Heart left ventricle (tissue), 16 donors: ENCODE results near the gene TSPAN7. TPM values are rescaled to one million over a fixed set of nuclear protein-coding genes. Genes with fewer than 3 reads are reported as not detected.
A peak's percentile ranks its signal among the peaks of the same experiment; 100 is the strongest.

ENCODE experiments used
- ATAC-seq, 4 donors: fragments of 200-7000 bp; cut with Tn5 transposase; one replicate each; pipeline ENCODE4 v1.9.1; 2020 to 2022; ENCODE audit warnings: moderate library complexity in 4 of 4, mild to moderate bottlenecking in 3 of 4, moderate number of reproducible peaks in 1 of 4
- DNase-seq, 5 donors: peaks; one replicate each; pipeline ENCODE4 v3.0.0-alpha.2; 2020
- H3K27ac ChIP-seq, 12 donors: fragments of 200-600 bp; sonication (generic) in 4 of 12; one replicate each; pipeline versions ENCODE4 v1.5.0 to v1.8.0; 2016 to 2022; ENCODE audit warnings: mild to moderate bottlenecking in 2 of 12
- H3K27me3 ChIP-seq, 9 donors: fragments of 200-600 bp; sonication (generic) in 2 of 9; one replicate each; pipeline versions ENCODE4 v1.5.1 to v1.8.0; 2016 to 2022; ENCODE audit warnings: mild to moderate bottlenecking in 3 of 9
- H3K36me3 ChIP-seq, 9 donors: fragments of 200-600 bp; sonication (generic) in 2 of 9; one replicate each; pipeline versions ENCODE4 v1.5.0 to v1.8.0; 2018 to 2022; ENCODE audit warnings: mild to moderate bottlenecking in 2 of 9
- H3K4me1 ChIP-seq, 12 donors: fragments of 200-600 bp; sonication (generic) in 4 of 12; one replicate each; pipeline versions ENCODE4 v1.5.0 to v1.8.0; 2016 to 2022; ENCODE audit warnings: mild to moderate bottlenecking in 3 of 12
- H3K4me3 ChIP-seq, 12 donors: fragments of 200-600 bp; sonication (generic) in 4 of 12; one replicate each; pipeline versions ENCODE4 v1.5.0 to v1.8.0; 2017 to 2022; ENCODE audit warnings: mild to moderate bottlenecking in 9 of 12, moderate library complexity in 4 of 12
- H3K9me3 ChIP-seq, 12 donors: fragments of 200-600 bp; sonication (generic) in 4 of 12; one replicate each; pipeline versions ENCODE4 v1.5.0 to v1.8.0; 2016 to 2022; ENCODE audit warnings: mild to moderate bottlenecking in 1 of 12
- POLR2A ChIP-seq, 2 donors: fragments of 450-650 bp; IDR thresholded peaks; one replicate each; pipeline ENCODE4 v1.6.1; 2017; ENCODE audit warnings: antibody characterized with exemption in 2 of 2, mild to moderate bottlenecking in 2 of 2, moderate library complexity in 2 of 2
- WGBS, 4 donors: extraction: QIAGEN DNeasy Blood & Tissue Kit in 2 of 4; methylation state at CpG; one replicate each; pipeline versions ENCODE4 v1.1.5 to v1.1.7; 2013 to 2018; 5-methylcytosine and 5-hydroxymethylcytosine counted together
- intact Hi-C, 10 donors: fragments of 100-400 bp; cut with DNase I; formaldehyde crosslinking; loops; one replicate each; pipeline versions ENCODE4 v1.11.1 to v1.14.2; 2022
- polyA plus RNA-seq, 2 donors: library from polyadenylated mRNA; stranded (reverse); fragments of 200-250 nt; gene quantifications; one replicate each; pipeline ENCODE4 v1.2.3, GENCODE V29; 2013
- total RNA-seq, 9 donors: library from RNA; depleted of rRNA in 2 of 9; stranded (reverse); fragments of >200 nt in 2 of 9; fragmentation: NEBNext Ultra II Directional in 3 of 9; extraction: Animal tissue kit (Norgen Biotek cat#: 25700) in 3 of 9; gene quantifications; one replicate each; pipeline versions ENCODE4 v1.1.0 to v1.2.4, GENCODE V29; 2016 to 2023
- TF ChIP-seq, protein P1 (sequence below), 12 donors: fragments of 200-600 bp; sonication (generic) in 4 of 12; IDR thresholded peaks; one replicate each; pipeline versions ENCODE4 v1.5.0 to v1.8.0; 2018 to 2022; ENCODE audit warnings: antibody characterized with exemption in 12 of 12, mild to moderate bottlenecking in 5 of 12
- donor health status: ischemic (EF 13 %, LVEDD 7.1; RV severe dilation, severe dysfunction).
- donor health status: healthy with polysubstance abuse.
- donor health status: DM: no; HTN: yes; CAD: no.
- donor health status: DM: no; HTN: no; CAD: no.
- donor health status: ischemic (EF 25% LVEDD 6.9; RV normal size, moderate dysfunction).
- donor health status: ischemic (EF 25% LVEDD 5.7; RV mildly dilated, moderate dysfunction).
- donor health status: healthy.
- donor health status: DM: yes; HTN: yes; CAD: no.
- donor health status: ischemic (EF 35%, LVEDD 5.7; RV mildly dilated, moderate dysfunction).
- donor health status: nonischemic (EF 11% LVEDD 7.7; RV severe dilation, severe dysfunction).
- donor health status: DM: yes; HTN: yes; CAD: no.
- donor health status: PGD.
- donor health status: ischemic (EF 29% LVEDD 5.4; RV normal size, mild dysfunction).
- donor health status: nonischemic (EF 23%, LVEDD 6.1; RV moderate dilation, normal function).

Gene TSPAN7
- total and polyA plus RNA-seq, 11 donors = 9.1 to 48.5 (median 20.2) TPM

DNA sequence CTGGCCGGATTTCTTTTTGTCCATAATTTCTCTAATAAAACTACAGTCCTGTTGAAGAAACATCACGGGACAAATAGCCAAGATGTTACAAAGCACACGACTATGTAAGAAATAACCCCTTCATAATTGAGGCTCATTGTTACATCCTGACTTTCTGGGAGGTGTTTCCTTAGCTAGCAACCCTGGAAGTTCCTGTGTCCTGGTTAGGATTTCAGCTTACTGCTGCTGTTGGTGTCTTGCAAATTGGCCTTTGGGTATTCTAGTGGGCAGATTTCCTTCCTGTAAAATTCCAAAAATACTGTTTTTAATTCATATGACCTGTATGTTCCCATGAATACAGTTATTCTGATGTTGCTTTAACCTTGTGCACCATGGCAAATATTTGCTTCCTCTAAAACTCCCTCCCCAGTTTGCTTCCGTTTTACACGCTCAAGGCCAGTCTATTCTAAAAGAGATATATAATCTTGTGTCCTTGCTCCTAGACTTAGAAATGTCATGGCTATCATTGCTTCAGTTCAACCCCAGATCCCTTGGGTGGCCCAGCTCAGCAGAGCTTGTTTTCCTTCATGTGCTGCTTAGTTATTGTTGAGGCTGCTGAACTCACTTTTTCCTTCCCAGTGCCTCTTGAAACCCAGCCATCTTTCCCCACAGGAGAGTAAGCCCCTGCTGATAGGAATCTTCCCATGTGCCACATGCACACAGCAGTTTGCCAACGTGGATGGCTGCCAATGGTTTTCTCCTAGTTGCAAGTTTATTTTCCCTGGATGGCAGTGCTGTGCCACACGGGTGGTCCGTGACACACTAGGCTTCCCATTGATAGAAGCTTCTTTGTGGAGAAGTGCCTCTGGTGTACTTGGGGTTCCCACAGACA, 75.8 kb downstream of the TSPAN7 start:
- Histone ChIP-seq H3K4me3 (no peak overlapping the region), H3K27ac (peak overlapping the region in 8 of 12 donors; percentile 18 to 53 (median 28)), H3K27me3 (peaks cover 0 to 6% (median 0%) of the 10 kb centered on the region in 9 donors), H3K4me1 (peaks cover 0 to 5% (median under 1%) of the 10 kb centered on the region in 12 donors), H3K36me3 (no peaks in the 10 kb centered on the region), H3K9me3 (no peaks in the 10 kb centered on the region)
- intact Hi-C loops = loop anchor here in 2 of 10 donors (10.0 kb wide), 2 partner anchors 72 to 302 kb away; partner anchors contain the start of gene TSPAN7 (in 1 of the 2)
- WGBS, 4 donors = 49 to 66% (median 53%) methylated on average over 8 of the region's 8 CpGs
- peak in 1 of 5 donors; percentile 26 for DNase-seq
- peak in 2 of 4 donors; percentile 28 to 54 for ATAC-seq
- TF ChIP-seq POLR2A (IDR thresholded peaks at IDR 0.05) = no peak
- TF ChIP-seq, protein P1, sequence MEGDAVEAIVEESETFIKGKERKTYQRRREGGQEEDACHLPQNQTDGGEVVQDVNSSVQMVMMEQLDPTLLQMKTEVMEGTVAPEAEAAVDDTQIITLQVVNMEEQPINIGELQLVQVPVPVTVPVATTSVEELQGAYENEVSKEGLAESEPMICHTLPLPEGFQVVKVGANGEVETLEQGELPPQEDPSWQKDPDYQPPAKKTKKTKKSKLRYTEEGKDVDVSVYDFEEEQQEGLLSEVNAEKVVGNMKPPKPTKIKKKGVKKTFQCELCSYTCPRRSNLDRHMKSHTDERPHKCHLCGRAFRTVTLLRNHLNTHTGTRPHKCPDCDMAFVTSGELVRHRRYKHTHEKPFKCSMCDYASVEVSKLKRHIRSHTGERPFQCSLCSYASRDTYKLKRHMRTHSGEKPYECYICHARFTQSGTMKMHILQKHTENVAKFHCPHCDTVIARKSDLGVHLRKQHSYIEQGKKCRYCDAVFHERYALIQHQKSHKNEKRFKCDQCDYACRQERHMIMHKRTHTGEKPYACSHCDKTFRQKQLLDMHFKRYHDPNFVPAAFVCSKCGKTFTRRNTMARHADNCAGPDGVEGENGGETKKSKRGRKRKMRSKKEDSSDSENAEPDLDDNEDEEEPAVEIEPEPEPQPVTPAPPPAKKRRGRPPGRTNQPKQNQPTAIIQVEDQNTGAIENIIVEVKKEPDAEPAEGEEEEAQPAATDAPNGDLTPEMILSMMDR (IDR thresholded peaks at IDR 0.05) = no peak

DNA sequence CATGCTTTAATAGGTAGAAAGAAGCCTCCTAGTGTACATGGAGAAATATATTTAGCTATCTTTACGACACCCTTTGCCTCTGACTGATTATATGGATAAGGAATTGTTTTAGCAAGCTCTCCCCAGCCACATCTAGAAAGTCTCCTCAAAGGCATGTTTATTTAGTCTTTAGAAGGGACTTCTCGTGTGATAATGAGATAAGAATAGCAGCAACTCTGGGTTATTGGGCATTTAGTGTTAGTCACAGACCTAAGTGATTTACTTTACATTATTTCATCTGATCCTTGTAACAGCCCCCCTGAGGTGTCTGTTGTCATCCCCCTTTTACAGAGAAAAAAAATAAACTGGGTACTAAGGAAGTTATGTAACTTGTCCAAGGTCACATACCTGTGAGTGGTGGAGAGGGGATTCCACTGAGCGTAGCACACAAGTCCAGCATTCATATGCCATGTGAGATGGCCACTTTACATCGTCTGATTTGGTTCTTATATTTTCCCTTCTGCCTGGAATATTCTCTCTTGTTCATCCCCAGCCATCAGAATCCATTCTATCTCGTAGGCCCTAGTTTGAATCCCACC, 77.7 kb downstream of the TSPAN7 start:
- Histone ChIP-seq H3K27ac (no peak overlapping the region), H3K4me1 (peaks cover 0 to 5% (median 0%) of the 10 kb centered on the region in 12 donors), H3K27me3 (peaks cover 0 to 14% (median 0%) of the 10 kb centered on the region in 9 donors), H3K4me3 (no peak overlapping the region), H3K36me3 (no peaks in the 10 kb centered on the region), H3K9me3 (no peaks in the 10 kb centered on the region)
- 61 to 85% (median 75%) methylated on average over 5 of the region's 5 CpGs for WGBS, 4 donors
- intact Hi-C loops = loop anchor here in 2 of 10 donors (10.0 kb wide), 2 partner anchors 74 to 304 kb away; partner anchors contain the start of gene TSPAN7 (in 1 of the 2)
- DNase-seq (no peak), ATAC-seq (no peak)
- TF ChIP-seq, protein P1 (IDR thresholded peaks at IDR 0.05) = no peak
- TF ChIP-seq POLR2A (IDR thresholded peaks at IDR 0.05) = no peak

DNA sequence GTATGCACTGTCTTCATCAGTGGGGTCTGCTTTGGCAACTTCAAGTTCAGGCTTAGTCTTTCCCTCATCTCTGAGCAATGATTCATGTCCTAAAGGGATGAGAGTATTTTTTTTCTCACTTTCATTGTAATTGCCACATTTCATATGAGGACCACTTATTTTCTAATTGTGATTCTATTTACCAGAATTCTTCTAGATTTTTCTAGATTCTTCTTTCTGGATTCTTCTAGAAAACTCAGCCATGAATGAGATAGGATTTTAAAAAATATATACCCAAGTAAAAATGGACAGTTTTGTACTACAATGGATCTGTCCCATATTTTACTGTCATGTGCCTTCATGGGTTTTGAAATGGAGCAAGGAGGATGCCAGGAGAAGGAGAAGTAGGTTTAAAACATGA, 78.4 kb downstream of the TSPAN7 start:
- Histone ChIP-seq H3K9me3 (no peaks in the 10 kb centered on the region), H3K4me1 (peaks cover 0 to 5% (median 0%) of the 10 kb centered on the region in 12 donors), H3K4me3 (no peak overlapping the region), H3K27ac (no peak overlapping the region), H3K36me3 (no peaks in the 10 kb centered on the region), H3K27me3 (peaks cover 0 to 18% (median 0%) of the 10 kb centered on the region in 9 donors)
- intact Hi-C loops = loop anchor here in 2 of 10 donors (10.0 kb wide), 2 partner anchors 75 to 305 kb away; partner anchors contain the start of gene TSPAN7 (in 1 of the 2)
- DNase-seq (no peak), ATAC-seq (no peak)
- TF ChIP-seq, protein P1 (IDR thresholded peaks at IDR 0.05) = no peak
- no peak for TF ChIP-seq POLR2A (IDR thresholded peaks at IDR 0.05)

DNA sequence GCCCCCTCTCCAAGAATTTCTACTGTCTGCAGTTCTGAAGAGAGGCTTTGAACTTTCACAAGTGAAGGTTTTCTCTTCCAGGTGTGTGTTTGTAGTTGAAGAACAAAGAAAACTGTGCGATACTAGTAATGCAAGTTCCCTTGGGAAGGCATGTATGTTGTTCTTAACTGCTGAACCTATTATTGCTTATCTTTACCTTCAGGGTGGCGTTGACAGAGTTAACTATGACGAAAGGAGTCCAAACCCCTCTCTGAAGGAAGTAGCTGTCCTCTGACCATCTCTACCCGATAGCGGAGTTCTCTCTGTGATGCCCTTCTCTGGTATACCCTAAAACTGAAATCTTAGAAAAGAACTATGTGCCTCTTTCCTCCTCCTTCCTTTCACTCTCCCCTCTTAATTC, 79.9 kb downstream of the TSPAN7 start:
- WGBS, 4 donors = 70 to 84% (median 77%) methylated on average over 5 of the region's 5 CpGs
- Histone ChIP-seq H3K27ac (no peak overlapping the region), H3K36me3 (no peaks in the 10 kb centered on the region), H3K9me3 (no peaks in the 10 kb centered on the region), H3K27me3 (peaks cover 0 to 18% (median 0%) of the 10 kb centered on the region in 9 donors), H3K4me3 (no peak overlapping the region), H3K4me1 (peaks cover 0 to 8% (median 0%) of the 10 kb centered on the region in 12 donors)
- no peak for ATAC-seq
- no peak for DNase-seq
- intact Hi-C loops = no loop called here
- TF ChIP-seq, protein P1 (IDR thresholded peaks at IDR 0.05) = no peak
- no peak for TF ChIP-seq POLR2A (IDR thresholded peaks at IDR 0.05)
